Tibial artery (tissue), 4 donors: ENCODE results near the gene SCAMP1.

Experiments
- DNase-seq, 2 donors: peaks; one replicate each; pipeline ENCODE4 v3.0.0-alpha.2; 2019
- H3K27ac ChIP-seq, 2 donors: fragments of 200-600 bp; sonication (generic) in 1 of 2; 1 replicate in 1 of 2; 2 replicates in 1 of 2; pipeline ENCODE4 v1.5.1; 2018 to 2019; ENCODE audit warnings: mild to moderate bottlenecking in 1 of 2
- H3K27me3 ChIP-seq, 2 donors: fragments of 200-600 bp; sonication (generic) in 1 of 2; one replicate each; pipeline versions ENCODE4 v1.5.1 to v1.6.0; 2016 to 2019
- H3K36me3 ChIP-seq, 3 donors: fragments of 200-600 bp; sonication (generic) in 2 of 3; one replicate each; pipeline ENCODE4 v1.5.1; 2016 to 2019; ENCODE audit warnings: mild to moderate bottlenecking in 2 of 3
- H3K4me1 ChIP-seq, 4 donors: fragments of 200-600 bp; sonication (generic) in 2 of 4; 1 replicate in 3 of 4; 2 replicates in 1 of 4; pipeline ENCODE4 v1.5.1; 2016 to 2019
- H3K4me3 ChIP-seq, 2 donors: fragments of 200-600 bp; sonication (generic) in 1 of 2; 1 replicate in 1 of 2; 2 replicates in 1 of 2; pipeline ENCODE4 v1.5.1; 2018 to 2019; ENCODE audit warnings: mild to moderate bottlenecking in 2 of 2
- H3K9me3 ChIP-seq, 3 donors: fragments of 200-600 bp; sonication (generic) in 1 of 3; one replicate each; pipeline ENCODE4 v1.5.1; 2016 to 2019
- intact Hi-C: fragments of 100-400 bp; cut with DNase I; formaldehyde crosslinking; loops from one replicate; pipeline ENCODE4 v1.15.0; 2023; ENCODE audit warnings: low total_unique reads
- TF ChIP-seq, protein P1 (sequence below), 2 experiments: fragments of 200-600 bp in 1 of 2; fragments of 450-650 bp in 1 of 2; IDR thresholded peaks; one replicate each; pipeline ENCODE4 v1.5.1; 2017 to 2019; ENCODE audit warnings: antibody characterized with exemption in 2 of 2, mild to moderate bottlenecking in 1 of 2, moderate library complexity in 1 of 2

Gene SCAMP1, protein sequence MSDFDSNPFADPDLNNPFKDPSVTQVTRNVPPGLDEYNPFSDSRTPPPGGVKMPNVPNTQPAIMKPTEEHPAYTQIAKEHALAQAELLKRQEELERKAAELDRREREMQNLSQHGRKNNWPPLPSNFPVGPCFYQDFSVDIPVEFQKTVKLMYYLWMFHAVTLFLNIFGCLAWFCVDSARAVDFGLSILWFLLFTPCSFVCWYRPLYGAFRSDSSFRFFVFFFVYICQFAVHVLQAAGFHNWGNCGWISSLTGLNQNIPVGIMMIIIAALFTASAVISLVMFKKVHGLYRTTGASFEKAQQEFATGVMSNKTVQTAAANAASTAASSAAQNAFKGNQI

DNA sequence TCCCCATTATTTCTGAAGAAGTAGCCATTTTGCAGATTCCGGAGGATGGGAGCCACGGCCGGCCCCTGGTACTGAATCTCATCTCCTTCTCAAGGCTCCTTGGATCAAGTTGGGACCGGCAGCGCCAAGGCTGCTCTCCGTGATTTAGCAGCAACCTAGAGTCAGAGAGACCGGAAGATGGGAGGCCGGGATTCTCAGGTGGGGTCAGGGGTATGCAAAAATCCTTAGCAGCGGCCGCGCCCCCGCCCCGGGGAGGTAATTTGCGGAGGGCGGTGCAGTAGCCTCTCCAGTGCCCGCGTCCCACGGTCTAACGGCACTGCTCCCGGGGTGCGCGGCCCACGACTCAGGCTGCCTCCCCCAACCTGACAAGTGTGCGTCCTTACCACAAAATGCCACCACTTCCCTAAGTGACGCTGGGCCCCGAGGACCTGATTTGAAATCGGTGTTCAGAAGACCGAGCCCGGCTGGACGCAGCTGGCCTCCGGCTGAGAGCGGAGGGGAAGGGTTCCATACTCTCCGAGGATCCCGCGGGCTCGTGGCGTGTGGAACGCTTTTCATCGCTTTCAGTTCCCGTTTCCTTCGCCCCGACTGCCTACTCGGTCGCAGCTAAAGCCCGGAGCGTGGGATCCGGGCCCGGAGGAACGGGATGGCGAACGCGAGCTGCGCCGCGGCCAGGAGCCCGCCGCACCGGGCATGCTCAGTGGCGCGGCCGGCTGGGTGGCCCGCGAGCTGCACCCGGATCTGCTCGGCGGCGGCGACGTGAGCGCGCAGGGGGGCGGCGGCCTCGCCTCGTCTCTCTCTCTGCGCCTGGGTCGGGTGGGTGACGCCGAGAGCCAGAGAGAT is at the start of gene SCAMP1:
Gene SCAMP1 (plus strand): TSS at position 787 of the 843 bp plus-strand sequence. CDS start 55 bp downstream, at position 842.
- H3K27ac ChIP-seq, result peak within 1 kb of the TSS; percentile 91 to 94
- TF ChIP-seq, protein P1, sequence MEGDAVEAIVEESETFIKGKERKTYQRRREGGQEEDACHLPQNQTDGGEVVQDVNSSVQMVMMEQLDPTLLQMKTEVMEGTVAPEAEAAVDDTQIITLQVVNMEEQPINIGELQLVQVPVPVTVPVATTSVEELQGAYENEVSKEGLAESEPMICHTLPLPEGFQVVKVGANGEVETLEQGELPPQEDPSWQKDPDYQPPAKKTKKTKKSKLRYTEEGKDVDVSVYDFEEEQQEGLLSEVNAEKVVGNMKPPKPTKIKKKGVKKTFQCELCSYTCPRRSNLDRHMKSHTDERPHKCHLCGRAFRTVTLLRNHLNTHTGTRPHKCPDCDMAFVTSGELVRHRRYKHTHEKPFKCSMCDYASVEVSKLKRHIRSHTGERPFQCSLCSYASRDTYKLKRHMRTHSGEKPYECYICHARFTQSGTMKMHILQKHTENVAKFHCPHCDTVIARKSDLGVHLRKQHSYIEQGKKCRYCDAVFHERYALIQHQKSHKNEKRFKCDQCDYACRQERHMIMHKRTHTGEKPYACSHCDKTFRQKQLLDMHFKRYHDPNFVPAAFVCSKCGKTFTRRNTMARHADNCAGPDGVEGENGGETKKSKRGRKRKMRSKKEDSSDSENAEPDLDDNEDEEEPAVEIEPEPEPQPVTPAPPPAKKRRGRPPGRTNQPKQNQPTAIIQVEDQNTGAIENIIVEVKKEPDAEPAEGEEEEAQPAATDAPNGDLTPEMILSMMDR (IDR thresholded peaks at IDR 0.05), result peak; percentile 48 to 50
- H3K4me1 ChIP-seq, result peaks cover 0 to 25% (median 10%) of the 10 kb centered on the region in 4 donors
- intact Hi-C loops, result loop anchor here (1.0 kb wide), 1 partner anchor 66 kb away; the partner anchor contains the start of gene AP3B1
- peak within 1 kb of the TSS; percentile 78 to 99 for H3K4me3 ChIP-seq
- no peaks in the 10 kb centered on the region for H3K27me3 ChIP-seq
- peak; percentile 88 to 95 for DNase-seq
- no peaks in the 10 kb centered on the region for H3K9me3 ChIP-seq
- no peaks in the 10 kb centered on the region for H3K36me3 ChIP-seq

DNA sequence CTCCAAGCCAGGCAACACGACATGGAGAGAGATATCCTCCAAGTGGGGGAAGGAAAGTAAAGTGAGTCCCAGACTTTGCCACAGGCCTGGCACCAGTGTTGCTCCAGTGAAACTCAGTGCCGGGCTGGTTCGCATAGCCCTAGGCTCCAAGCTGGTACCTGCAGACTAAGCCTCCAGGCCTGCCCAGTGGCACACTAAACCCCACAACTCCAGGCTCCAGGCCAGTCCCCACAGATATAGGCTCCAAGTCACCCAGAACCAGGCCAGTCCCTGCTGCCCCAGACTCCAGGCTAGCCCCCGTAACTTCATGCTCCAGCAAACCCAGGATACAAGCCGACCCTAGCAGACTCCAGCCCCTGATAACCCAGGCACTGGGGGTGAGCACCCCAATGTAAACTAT is 42.9 kb upstream of the SCAMP1 start:
- Histone ChIP-seq H3K27ac (no peak overlapping the region), H3K27me3 (no peaks in the 10 kb centered on the region), H3K4me3 (no peak overlapping the region), H3K36me3 (no peaks in the 10 kb centered on the region), H3K9me3 (no peaks in the 10 kb centered on the region), H3K4me1 (no peaks in the 10 kb centered on the region)
- TF ChIP-seq, protein P1 (IDR thresholded peaks at IDR 0.05), result no peak
- no peak for DNase-seq
- intact Hi-C loops, result no loop called here

DNA sequence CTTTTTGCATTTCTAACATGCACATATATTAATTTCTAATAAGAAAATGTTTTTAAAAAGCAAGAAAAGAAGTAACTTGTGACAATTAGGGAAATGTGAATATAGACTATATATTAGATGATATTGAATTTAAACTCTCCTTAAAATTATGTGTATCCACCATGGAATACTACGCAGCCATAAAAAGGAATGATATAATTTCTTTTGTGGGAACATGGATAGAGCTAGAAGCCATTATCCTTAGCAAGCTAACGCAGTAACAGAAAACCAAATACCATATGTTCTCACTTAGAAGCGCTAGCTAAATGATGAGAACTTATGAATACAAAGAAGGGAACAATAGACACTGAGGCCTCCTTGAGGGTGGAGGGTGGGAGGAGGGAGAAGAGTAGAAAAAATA is 42.1 kb upstream of the SCAMP1 start:
- Histone ChIP-seq H3K4me1 (no peaks in the 10 kb centered on the region), H3K27ac (no peak overlapping the region), H3K4me3 (no peak overlapping the region), H3K27me3 (no peaks in the 10 kb centered on the region), H3K9me3 (no peaks in the 10 kb centered on the region), H3K36me3 (no peaks in the 10 kb centered on the region)
- DNase-seq, result no peak
- TF ChIP-seq, protein P1 (IDR thresholded peaks at IDR 0.05), result no peak
- intact Hi-C loops, result no loop called here

DNA sequence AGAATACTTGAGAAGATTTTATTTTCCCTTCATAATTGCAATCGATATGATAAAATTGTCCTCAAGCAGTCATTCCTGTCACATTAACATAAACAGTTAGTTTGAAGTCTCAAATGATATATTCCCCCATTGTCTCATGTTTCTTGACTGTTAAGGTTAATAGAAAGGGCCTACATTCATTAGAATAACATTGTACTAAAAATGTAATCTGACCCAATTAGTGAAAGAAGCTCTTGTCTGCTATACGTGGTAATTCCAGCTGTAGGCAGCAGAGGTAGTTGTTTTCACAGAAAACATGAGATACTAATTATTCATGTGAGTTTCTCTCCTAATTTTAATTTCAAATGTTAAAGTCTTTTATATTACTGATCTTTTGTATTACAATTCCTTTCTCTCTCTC is 40.0 kb upstream of the SCAMP1 start:
- Histone ChIP-seq H3K27me3 (no peaks in the 10 kb centered on the region), H3K4me1 (no peaks in the 10 kb centered on the region), H3K27ac (no peak overlapping the region), H3K9me3 (no peaks in the 10 kb centered on the region), H3K36me3 (no peaks in the 10 kb centered on the region), H3K4me3 (no peak overlapping the region)
- no peak for DNase-seq
- intact Hi-C loops, result no loop called here
- TF ChIP-seq, protein P1 (IDR thresholded peaks at IDR 0.05), result peak; percentile 38

DNA sequence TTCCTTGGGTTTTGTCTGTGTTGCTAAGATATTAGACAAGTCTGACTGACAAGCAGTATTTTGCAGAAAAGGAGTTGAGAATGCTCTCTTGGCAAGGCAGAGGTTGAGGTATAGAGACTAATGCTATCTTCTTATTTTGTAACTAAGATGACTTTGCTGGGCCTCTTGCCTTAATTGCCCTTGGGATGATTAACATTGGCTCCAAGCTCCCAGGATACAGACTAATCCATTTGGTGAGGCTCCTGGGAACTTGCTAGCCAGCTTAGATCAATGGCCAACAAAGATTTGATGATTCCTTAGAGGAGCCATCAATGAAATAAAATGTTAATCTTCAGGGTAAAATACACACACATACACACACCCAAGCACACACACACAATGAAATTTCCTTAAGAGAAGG is 37.2 kb upstream of the SCAMP1 start:
- Histone ChIP-seq H3K9me3 (no peaks in the 10 kb centered on the region), H3K27me3 (no peaks in the 10 kb centered on the region), H3K4me3 (no peak overlapping the region), H3K36me3 (no peaks in the 10 kb centered on the region), H3K4me1 (no peaks in the 10 kb centered on the region), H3K27ac (no peak overlapping the region)
- DNase-seq, result no peak
- intact Hi-C loops, result no loop called here
- TF ChIP-seq, protein P1 (IDR thresholded peaks at IDR 0.05), result no peak
